ENCODE measurements around the gene ZNF785. TPM values are rescaled to one million over a fixed set of nuclear protein-coding genes. Genes with fewer than 3 reads are reported as not detected.

The ZNF785 gene
- total and polyA plus RNA-seq, 2 of the 13 experiments (the other 11 are each of a cell fraction or from before 2014, with no cell fraction given) = 0.01 TPM; not detected in 1

- TF ChIP-seq, protein P1, sequence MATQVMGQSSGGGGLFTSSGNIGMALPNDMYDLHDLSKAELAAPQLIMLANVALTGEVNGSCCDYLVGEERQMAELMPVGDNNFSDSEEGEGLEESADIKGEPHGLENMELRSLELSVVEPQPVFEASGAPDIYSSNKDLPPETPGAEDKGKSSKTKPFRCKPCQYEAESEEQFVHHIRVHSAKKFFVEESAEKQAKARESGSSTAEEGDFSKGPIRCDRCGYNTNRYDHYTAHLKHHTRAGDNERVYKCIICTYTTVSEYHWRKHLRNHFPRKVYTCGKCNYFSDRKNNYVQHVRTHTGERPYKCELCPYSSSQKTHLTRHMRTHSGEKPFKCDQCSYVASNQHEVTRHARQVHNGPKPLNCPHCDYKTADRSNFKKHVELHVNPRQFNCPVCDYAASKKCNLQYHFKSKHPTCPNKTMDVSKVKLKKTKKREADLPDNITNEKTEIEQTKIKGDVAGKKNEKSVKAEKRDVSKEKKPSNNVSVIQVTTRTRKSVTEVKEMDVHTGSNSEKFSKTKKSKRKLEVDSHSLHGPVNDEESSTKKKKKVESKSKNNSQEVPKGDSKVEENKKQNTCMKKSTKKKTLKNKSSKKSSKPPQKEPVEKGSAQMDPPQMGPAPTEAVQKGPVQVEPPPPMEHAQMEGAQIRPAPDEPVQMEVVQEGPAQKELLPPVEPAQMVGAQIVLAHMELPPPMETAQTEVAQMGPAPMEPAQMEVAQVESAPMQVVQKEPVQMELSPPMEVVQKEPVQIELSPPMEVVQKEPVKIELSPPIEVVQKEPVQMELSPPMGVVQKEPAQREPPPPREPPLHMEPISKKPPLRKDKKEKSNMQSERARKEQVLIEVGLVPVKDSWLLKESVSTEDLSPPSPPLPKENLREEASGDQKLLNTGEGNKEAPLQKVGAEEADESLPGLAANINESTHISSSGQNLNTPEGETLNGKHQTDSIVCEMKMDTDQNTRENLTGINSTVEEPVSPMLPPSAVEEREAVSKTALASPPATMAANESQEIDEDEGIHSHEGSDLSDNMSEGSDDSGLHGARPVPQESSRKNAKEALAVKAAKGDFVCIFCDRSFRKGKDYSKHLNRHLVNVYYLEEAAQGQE (IDR thresholded peaks at IDR 0.05; ENCODE audit: borderline replicate concordance in 1 of 2, low read depth in 1 of 2, low read length in 2 of 2) = no peak
- TF ChIP-seq ZBTB4 (CRISPR knock-in tag; IDR thresholded peaks at IDR 0.05; ENCODE audit: borderline replicate concordance) (peak; percentile 29; the same call in 1 of the 2 replicates), ZNF446 (CRISPR knock-in tag; IDR thresholded peaks at IDR 0.05) (no peak), ZC3H13 (CRISPR knock-in tag; IDR thresholded peaks at IDR 0.05) (peak; percentile 91), CENPX (CRISPR knock-in tag; IDR thresholded peaks at IDR 0.05) (no peak), MNT (IDR thresholded peaks at IDR 0.05) (no peak), CHD2 (IDR thresholded peaks at IDR 0.05; ENCODE audit: low read depth, low read length) (no peak), ZNF773 (CRISPR knock-in tag; IDR thresholded peaks at IDR 0.05; ENCODE audit: borderline replicate concordance) (no peak), ZHX1 (CRISPR knock-in tag; IDR thresholded peaks at IDR 0.05; ENCODE audit: low read depth) (peak; percentile 46; the same call in 1 of the 2 replicates), ZNF264 (CRISPR knock-in tag; IDR thresholded peaks at IDR 0.05) (no peak), BCL6 (CRISPR knock-in tag; IDR thresholded peaks at IDR 0.05) (no peak), AGO2 (optimal IDR thresholded peaks at IDR 0.05; ENCODE audit: low read depth, low read length) (peak; percentile 90), ZNF614 (CRISPR knock-in tag; IDR thresholded peaks at IDR 0.05; ENCODE audit: borderline replicate concordance) (no peak), ERF (CRISPR knock-in tag; IDR thresholded peaks at IDR 0.05) (no peak), ZNF3 (CRISPR knock-in tag; IDR thresholded peaks at IDR 0.05) (no peak), TBX3 (IDR thresholded peaks at IDR 0.05; ENCODE audit: borderline replicate concordance) (no peak)
- TF ChIP-seq, protein P2, sequence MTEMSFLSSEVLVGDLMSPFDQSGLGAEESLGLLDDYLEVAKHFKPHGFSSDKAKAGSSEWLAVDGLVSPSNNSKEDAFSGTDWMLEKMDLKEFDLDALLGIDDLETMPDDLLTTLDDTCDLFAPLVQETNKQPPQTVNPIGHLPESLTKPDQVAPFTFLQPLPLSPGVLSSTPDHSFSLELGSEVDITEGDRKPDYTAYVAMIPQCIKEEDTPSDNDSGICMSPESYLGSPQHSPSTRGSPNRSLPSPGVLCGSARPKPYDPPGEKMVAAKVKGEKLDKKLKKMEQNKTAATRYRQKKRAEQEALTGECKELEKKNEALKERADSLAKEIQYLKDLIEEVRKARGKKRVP (CRISPR knock-in tag; IDR thresholded peaks at IDR 0.05) = no peak
Measured at GRCh38 chr16:30604316-30604947, 18.9 kb upstream of the ZNF785 start (continued).
